ENCODE measurements around the gene MYBPHL. TPM values are rescaled to one million over a fixed set of nuclear protein-coding genes. Genes with fewer than 3 reads are reported as not detected.

Gene MYBPHL
- polyA plus RNA-seq, 5 donors: 0.14 to 0.39 (median 0.22) TPM; not detected in 1

Other genes starting within 250 kb of the MYBPHL start
- 10 to 100 TPM; 25.9 to 38.6 (median 33.9) TPM for gene TAF13, start 231.0 kb downstream of the MYBPHL start, polyA plus RNA-seq (ENCODE audit: insufficient read depth in 1 of 5, insufficient read length in 5 of 5, low replicate concordance in 1 of 5)
- 10 to 100 TPM; 33.8 to 46.6 (median 42.9) TPM for gene TMEM167B, start 216.2 kb downstream of the MYBPHL start, polyA plus RNA-seq (ENCODE audit: insufficient read depth in 1 of 5, insufficient read length in 5 of 5, low replicate concordance in 1 of 5)
- 10 to 100 TPM in 4 of 5 donors, 1 to 10 TPM in 1; 8.2 to 11.5 (median 10.5) TPM for gene ELAPOR1, start 192.9 kb downstream of the MYBPHL start, polyA plus RNA-seq (ENCODE audit: insufficient read depth in 1 of 5, insufficient read length in 5 of 5, low replicate concordance in 1 of 5)
- 100 to 1,000 TPM; 143 to 159 (median 145) TPM for gene SARS1, start 93.1 kb downstream of the MYBPHL start, polyA plus RNA-seq (ENCODE audit: insufficient read depth in 1 of 5, insufficient read length in 5 of 5, low replicate concordance in 1 of 5)
- gene CELSR2, start 57.5 kb downstream of the MYBPHL start, polyA plus RNA-seq (ENCODE audit: insufficient read depth in 1 of 5, insufficient read length in 5 of 5, low replicate concordance in 1 of 5): 10 to 100 TPM in 3 of 5 donors, 1 to 10 TPM in 2; 9.6 to 17.0 (median 13.5) TPM
- 10 to 100 TPM; 32.5 to 48.9 (median 39.3) TPM for gene PSRC1, start 23.9 kb downstream of the MYBPHL start, polyA plus RNA-seq (ENCODE audit: insufficient read depth in 1 of 5, insufficient read length in 5 of 5, low replicate concordance in 1 of 5)
- gene SORT1, start 90.9 kb upstream of the MYBPHL start, polyA plus RNA-seq (ENCODE audit: insufficient read depth in 1 of 5, insufficient read length in 5 of 5, low replicate concordance in 1 of 5): 10 to 100 TPM; 34.0 to 51.2 (median 42.6) TPM
- gene PSMA5, start 119.4 kb upstream of the MYBPHL start, polyA plus RNA-seq (ENCODE audit: insufficient read depth in 1 of 5, insufficient read length in 5 of 5, low replicate concordance in 1 of 5): 10 to 100 TPM; 74.2 to 99.6 (median 89.2) TPM
- gene SYPL2, start 159.5 kb upstream of the MYBPHL start, polyA plus RNA-seq (ENCODE audit: insufficient read depth in 1 of 5, insufficient read length in 5 of 5, low replicate concordance in 1 of 5): 1 to 10 TPM in 1 of 5 donors, under 1 TPM in 4; 0.13 to 9.0 (median 0.26) TPM
- 10 to 100 TPM in 1 of 5 donors, 1 to 10 TPM in 4; 6.6 to 13.6 (median 8.0) TPM for gene ATXN7L2, start 176.9 kb upstream of the MYBPHL start, polyA plus RNA-seq (ENCODE audit: insufficient read depth in 1 of 5, insufficient read length in 5 of 5, low replicate concordance in 1 of 5)
- gene CYB561D1, start 187.1 kb upstream of the MYBPHL start, polyA plus RNA-seq (ENCODE audit: insufficient read depth in 1 of 5, insufficient read length in 5 of 5, low replicate concordance in 1 of 5): 1 to 10 TPM; 4.8 to 9.5 (median 8.5) TPM
- 1 to 10 TPM; 2.6 to 5.1 (median 3.7) TPM for gene AMIGO1, start 202.7 kb upstream of the MYBPHL start, polyA plus RNA-seq (ENCODE audit: insufficient read depth in 1 of 5, insufficient read length in 5 of 5, low replicate concordance in 1 of 5)
- gene GPR61, start 232.9 kb upstream of the MYBPHL start, polyA plus RNA-seq (ENCODE audit: insufficient read depth in 1 of 5, insufficient read length in 5 of 5, low replicate concordance in 1 of 5): 1 to 10 TPM in 1 of 5 donors, under 1 TPM in 4; 0.27 to 1.7 (median 0.40) TPM
- gene GNAI3, start 241.6 kb upstream of the MYBPHL start, polyA plus RNA-seq (ENCODE audit: insufficient read depth in 1 of 5, insufficient read length in 5 of 5, low replicate concordance in 1 of 5): 10 to 100 TPM in 4 of 5 donors, 1 to 10 TPM in 1; 9.7 to 12.8 (median 10.9) TPM